OCI-LY1 (cell line): ENCODE measurements around the gene TUFM.

Experiments
- H2AFZ ChIP-seq: fragments of 200-600 bp; sonication (generic), shearing (Covaris generic); 2 replicates; pipeline ENCODE4 v1.6.0; 2014; ENCODE audit warnings: antibody characterized with exemption, mild to moderate bottlenecking, low read length
- H3F3A ChIP-seq: fragments of 200-600 bp; sonication (generic), shearing (Covaris generic); 2 replicates; pipeline ENCODE4 v1.6.0; 2014; ENCODE audit warnings: mild to moderate bottlenecking, antibody characterized with exemption, low read length, moderate library complexity; ENCODE audit not compliant: insufficient read depth
- H3K27ac ChIP-seq: fragments of 200-600 bp; sonication (generic); 2 replicates; pipeline ENCODE4 v1.5.1; 2014; ENCODE audit warnings: low read length, mixed run types, mild to moderate bottlenecking, low read depth; ENCODE audit not compliant: poor library complexity, severe bottlenecking
- H3K27me3 ChIP-seq: fragments of 200-600 bp; sonication (generic); 2 replicates; pipeline ENCODE4 v1.6.0; 2014; ENCODE audit warnings: antibody characterized with exemption, mild to moderate bottlenecking, low read length, moderate library complexity; ENCODE audit not compliant: insufficient read depth
- H3K36me3 ChIP-seq: fragments of 200-600 bp; sonication (generic); 2 replicates; pipeline ENCODE4 v1.6.1; 2014; ENCODE audit warnings: mild to moderate bottlenecking, antibody characterized with exemption, low read length, moderate library complexity, mixed read lengths; ENCODE audit not compliant: insufficient read depth
- H3K4me1 ChIP-seq: fragments of 200-600 bp; sonication (generic); 2 replicates; pipeline ENCODE4 v1.5.1; 2014; ENCODE audit warnings: mild to moderate bottlenecking, low read length, moderate library complexity; ENCODE audit not compliant: insufficient read depth, severe bottlenecking
- H3K4me2 ChIP-seq: fragments of 200-600 bp; sonication (generic), shearing (Covaris generic); 2 replicates; pipeline ENCODE4 v1.6.1; 2014; ENCODE audit warnings: low read length
- H3K4me3 ChIP-seq: fragments of 200-600 bp; sonication (generic); 2 replicates; pipeline ENCODE4 v1.5.1; 2014; ENCODE audit warnings: low read length, low read depth, mild to moderate bottlenecking, mixed read lengths; ENCODE audit not compliant: poor library complexity, severe bottlenecking
- H3K79me2 ChIP-seq: fragments of 200-600 bp; shearing (Covaris generic); 2 replicates; pipeline ENCODE4 v1.6.1; 2016; ENCODE audit warnings: mixed run types, low read length, mixed read lengths; ENCODE audit not compliant: insufficient read depth
- H3K9ac ChIP-seq: fragments of 200-600 bp; sonication (generic), shearing (Covaris generic); 2 replicates; pipeline ENCODE4 v1.6.1; 2014; ENCODE audit warnings: mild to moderate bottlenecking, low read length, mixed read lengths
- H3K9me2 ChIP-seq: fragments of 200-600 bp; sonication (generic), shearing (Covaris generic); 2 replicates; pipeline ENCODE4 v1.6.1; 2014; ENCODE audit warnings: low read depth, mild to moderate bottlenecking, low read length, mixed read lengths
- H3K9me3 ChIP-seq: fragments of 200-600 bp; shearing (Covaris generic); 2 replicates; pipeline ENCODE4 v1.6.1; 2014; ENCODE audit warnings: low read length, mixed read lengths
- H4K20me1 ChIP-seq: fragments of 200-600 bp; sonication (generic), shearing (Covaris generic); 2 replicates; pipeline ENCODE4 v1.6.0; 2016; ENCODE audit warnings: mild to moderate bottlenecking, low read length; ENCODE audit not compliant: insufficient read depth
- EZH2 ChIP-seq: fragments of 200-600 bp; sonication (generic), shearing (Covaris generic); IDR thresholded peaks from 2 replicates; pipeline ENCODE4 v1.8.0; 2017; ENCODE audit warnings: borderline replicate concordance, mixed run types, mild to moderate bottlenecking, antibody characterized with exemption, low read length, moderate library complexity, mixed read lengths
- TF ChIP-seq, protein P1 (sequence below): fragments of 200-600 bp; sonication (generic), shearing (Covaris generic); IDR thresholded peaks from 2 replicates; pipeline ENCODE4 v1.5.1; 2017; ENCODE audit warnings: mild to moderate bottlenecking, antibody characterized with exemption, low read length, moderate library complexity, mixed read lengths

TUFM gene

DNA sequence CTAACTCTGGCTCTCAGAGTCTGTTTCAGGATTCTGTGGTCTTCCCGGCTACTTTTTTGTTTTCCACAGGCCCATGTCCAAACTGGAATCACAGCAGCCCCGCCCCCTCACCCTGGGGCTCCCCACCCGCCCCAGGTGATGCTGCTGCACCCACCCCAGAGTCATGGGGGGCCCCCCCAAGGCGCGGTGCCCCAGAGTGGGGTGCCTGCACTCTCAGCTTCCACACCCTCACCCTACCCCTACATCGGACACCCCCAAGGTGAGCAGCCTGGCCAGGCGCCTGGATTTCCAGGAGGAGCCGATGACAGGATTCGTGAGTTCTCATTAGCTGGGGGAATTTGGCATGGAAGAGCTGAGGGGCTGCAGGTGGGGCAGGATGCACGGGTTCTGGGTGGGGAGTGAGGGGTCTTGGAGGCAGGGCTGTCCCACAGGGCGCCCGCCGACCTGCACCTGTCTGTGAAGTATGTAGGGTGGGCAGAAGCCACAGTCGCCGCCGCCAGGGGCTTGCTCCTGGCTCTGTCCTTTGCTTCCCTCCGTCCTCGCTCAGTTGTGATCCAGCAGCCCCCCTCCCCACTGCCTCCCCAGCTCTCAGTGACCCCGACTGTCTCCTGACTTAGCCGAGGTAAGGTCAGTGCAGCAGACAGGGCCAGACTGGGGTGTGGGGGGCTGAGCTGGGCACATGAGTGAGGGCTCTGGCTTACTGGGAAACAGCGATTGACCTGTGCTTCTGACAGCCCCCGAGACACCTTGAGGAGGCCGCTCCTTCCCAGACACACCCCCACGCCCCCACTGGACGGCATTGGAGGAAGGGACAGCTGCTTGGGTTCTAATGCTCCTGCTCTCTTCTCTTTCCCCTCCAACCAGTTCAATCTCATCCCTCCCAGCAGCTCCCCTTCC lies 10.0 kb downstream of the TUFM start:
- Histone ChIP-seq H3F3A (0 out of 2 replicates have a peak, but pooled peaks cover 8% of the 10 kb centered on the region), H3K79me2 (no peaks in the 10 kb centered on the region), H3K4me1 (no peaks in the 10 kb centered on the region), H3K9me2 (no peaks in the 10 kb centered on the region), H3K4me2 (no peak overlapping the region), H2AFZ (no peak overlapping the region), H3K36me3 (peaks cover 83% of the 10 kb centered on the region), H3K9me3 (no peaks in the 10 kb centered on the region), H3K27ac (no peak overlapping the region), H3K4me3 (no peak overlapping the region), H3K27me3 (no peaks in the 10 kb centered on the region), H4K20me1 (no peaks in the 10 kb centered on the region), H3K9ac (no peak overlapping the region)
- TF ChIP-seq, protein P1, sequence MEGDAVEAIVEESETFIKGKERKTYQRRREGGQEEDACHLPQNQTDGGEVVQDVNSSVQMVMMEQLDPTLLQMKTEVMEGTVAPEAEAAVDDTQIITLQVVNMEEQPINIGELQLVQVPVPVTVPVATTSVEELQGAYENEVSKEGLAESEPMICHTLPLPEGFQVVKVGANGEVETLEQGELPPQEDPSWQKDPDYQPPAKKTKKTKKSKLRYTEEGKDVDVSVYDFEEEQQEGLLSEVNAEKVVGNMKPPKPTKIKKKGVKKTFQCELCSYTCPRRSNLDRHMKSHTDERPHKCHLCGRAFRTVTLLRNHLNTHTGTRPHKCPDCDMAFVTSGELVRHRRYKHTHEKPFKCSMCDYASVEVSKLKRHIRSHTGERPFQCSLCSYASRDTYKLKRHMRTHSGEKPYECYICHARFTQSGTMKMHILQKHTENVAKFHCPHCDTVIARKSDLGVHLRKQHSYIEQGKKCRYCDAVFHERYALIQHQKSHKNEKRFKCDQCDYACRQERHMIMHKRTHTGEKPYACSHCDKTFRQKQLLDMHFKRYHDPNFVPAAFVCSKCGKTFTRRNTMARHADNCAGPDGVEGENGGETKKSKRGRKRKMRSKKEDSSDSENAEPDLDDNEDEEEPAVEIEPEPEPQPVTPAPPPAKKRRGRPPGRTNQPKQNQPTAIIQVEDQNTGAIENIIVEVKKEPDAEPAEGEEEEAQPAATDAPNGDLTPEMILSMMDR = no peak
- no peak for TF ChIP-seq EZH2

DNA sequence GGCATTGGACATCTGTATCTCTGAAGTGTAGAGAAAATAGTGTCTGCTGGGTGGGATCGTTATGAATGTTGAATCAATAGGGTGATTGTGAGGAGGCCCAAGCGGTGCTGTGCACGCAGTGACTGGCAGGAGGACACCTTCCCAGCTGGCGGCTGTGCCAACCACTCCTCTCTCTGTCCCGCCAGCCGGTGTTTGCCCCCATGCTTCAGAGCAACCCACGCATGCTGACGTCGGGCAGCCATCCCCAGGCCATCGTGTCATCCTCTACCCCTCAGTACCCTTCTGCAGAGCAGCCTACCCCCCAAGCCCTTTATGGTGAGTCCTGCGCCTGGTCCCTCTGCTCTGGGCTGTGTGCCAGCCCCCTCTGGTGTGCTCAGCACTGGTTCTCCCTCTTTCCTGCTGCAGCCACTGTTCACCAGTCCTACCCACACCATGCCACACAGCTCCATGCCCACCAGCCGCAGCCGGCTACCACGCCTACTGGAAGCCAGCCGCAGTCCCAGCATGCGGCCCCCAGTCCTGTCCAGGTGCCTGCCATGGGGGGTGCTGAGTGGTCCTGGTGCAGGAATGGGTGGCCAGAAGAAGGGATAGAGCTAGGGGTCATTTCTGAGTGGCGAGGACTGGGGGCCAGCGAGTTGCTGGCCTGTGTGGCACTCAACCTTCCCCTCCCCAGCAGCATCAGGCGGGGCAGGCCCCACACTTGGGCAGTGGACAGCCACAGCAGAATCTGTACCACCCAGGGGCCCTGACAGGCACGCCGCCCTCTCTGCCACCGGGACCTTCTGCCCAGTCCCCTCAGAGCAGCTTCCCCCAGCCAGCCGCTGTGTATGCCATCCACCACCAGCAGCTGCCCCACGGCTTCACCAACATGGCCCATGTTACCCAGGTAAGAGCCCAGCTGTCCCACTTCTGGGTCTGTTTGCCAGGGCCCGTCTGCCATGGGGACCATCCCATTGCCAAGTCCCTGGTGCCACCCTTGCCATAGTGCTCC lies 11.0 kb downstream of the TUFM start:
- no peak for TF ChIP-seq EZH2
- TF ChIP-seq, protein P1 = no peak
- Histone ChIP-seq H3K4me2 (no peak overlapping the region), H3K4me1 (no peaks in the 10 kb centered on the region), H2AFZ (no peak overlapping the region), H3K27me3 (no peaks in the 10 kb centered on the region), H3K36me3 (peaks cover 91% of the 10 kb centered on the region), H3K27ac (no peak overlapping the region), H3K4me3 (no peak overlapping the region), H3K9ac (no peak overlapping the region), H3K9me2 (no peaks in the 10 kb centered on the region), H3F3A (0 out of 2 replicates have a peak, but pooled peaks cover 8% of the 10 kb centered on the region), H4K20me1 (no peaks in the 10 kb centered on the region), H3K9me3 (no peaks in the 10 kb centered on the region), H3K79me2 (no peaks in the 10 kb centered on the region)

DNA sequence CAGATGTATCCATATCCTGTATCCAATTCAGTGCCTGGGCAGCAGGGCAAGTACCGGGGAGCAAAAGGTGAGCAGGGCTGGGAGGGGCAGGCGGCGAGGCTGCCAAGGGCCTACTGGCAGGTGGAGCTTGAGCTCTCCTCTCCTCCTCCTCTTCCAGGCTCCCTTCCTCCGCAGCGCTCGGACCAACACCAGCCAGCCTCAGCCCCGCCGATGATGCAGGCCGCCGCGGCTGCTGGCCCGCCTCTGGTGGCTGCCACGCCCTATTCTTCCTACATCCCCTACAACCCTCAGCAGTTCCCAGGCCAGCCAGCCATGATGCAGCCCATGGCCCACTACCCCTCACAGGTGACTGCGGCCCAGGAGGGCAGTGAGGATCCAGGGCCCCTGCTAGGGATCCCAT lies 11.8 kb downstream of the TUFM start:
- Histone ChIP-seq H3K27ac (no peak overlapping the region), H3K9ac (no peak overlapping the region), H3K27me3 (no peaks in the 10 kb centered on the region), H3K4me3 (no peak overlapping the region), H3F3A (0 out of 2 replicates have a peak, but pooled peaks cover 8% of the 10 kb centered on the region), H3K79me2 (no peaks in the 10 kb centered on the region), H3K4me1 (no peaks in the 10 kb centered on the region), H3K4me2 (no peak overlapping the region), H3K9me2 (no peaks in the 10 kb centered on the region), H2AFZ (no peak overlapping the region), H3K36me3 (peaks cover 99% of the 10 kb centered on the region), H4K20me1 (no peaks in the 10 kb centered on the region), H3K9me3 (no peaks in the 10 kb centered on the region)
- TF ChIP-seq, protein P1 = no peak
- TF ChIP-seq EZH2 = no peak
